ENCODE results near the gene CHRND.

The CHRND gene

DNA sequence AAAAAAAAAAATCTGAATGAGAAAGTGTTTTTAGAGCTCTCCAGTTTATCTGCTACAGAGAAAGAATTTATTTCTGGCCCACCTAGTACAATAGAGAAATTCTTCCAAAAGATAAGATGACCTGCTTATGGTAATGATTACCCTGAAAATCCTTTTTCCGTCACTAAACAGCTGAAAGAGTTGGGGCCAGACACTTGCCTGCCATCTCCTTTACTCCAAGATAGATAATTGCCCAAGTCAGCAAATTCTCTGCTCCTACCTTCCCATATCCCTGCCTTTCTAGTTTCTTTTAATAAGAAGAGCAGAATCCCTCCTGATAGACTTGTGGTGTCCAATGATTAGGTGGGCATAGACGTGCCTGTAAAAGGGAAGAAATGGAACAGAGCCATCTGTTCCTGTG, 52.7 kb downstream of the CHRND start:
- no CpG with 5 or more reads among the region's 2 CpGs for WGBS, 2 donors (ENCODE audit: extremely low coverage in 2 of 2, insufficient read length in 2 of 2, insufficient replicate concordance in 1 of 2)
- Histone ChIP-seq H3K18ac (ENCODE audit: low read length) (no peak overlapping the region), H3K4me2 (ENCODE audit: insufficient read depth, low read length, poor library complexity, severe bottlenecking) (no peak overlapping the region), H2AK5ac (ENCODE audit: low read depth, low read length) (no peak overlapping the region), H4K8ac (ENCODE audit: low read depth, low read length) (no peak overlapping the region), H3K4me1 (ENCODE audit: control insufficient read depth in 2 of 2, insufficient read depth in 1 of 2, low read depth in 1 of 2, low read length in 2 of 2) (peaks cover 4 to 14% of the 10 kb centered on the region in 2 donors), H3K36me3 (replicated peaks in 1 of 2; ENCODE audit: control insufficient read depth in 2 of 2, insufficient read depth in 2 of 2, low read length in 2 of 2) (peaks cover 20 to 93% of the 10 kb centered on the region in 2 donors), H2AFZ (ENCODE audit: low read length) (no peak overlapping the region), H3K14ac (ENCODE audit: low read length) (no peak overlapping the region), H2BK120ac (ENCODE audit: low read depth, low read length) (no peak overlapping the region), H3K9me3 (replicated peaks in 1 of 2; ENCODE audit: control insufficient read depth in 2 of 2, insufficient read depth in 1 of 2, low read depth in 1 of 2, low read length in 2 of 2) (no peaks in the 10 kb centered on the region), H2BK15ac (ENCODE audit: low read length) (no peak overlapping the region), H3K4ac (ENCODE audit: low read length) (no peak overlapping the region), H3K9ac (ENCODE audit: low read depth, low read length, poor library complexity) (no peak overlapping the region), H3K27me3 (ENCODE audit: control insufficient read depth in 3 of 3, insufficient read depth in 3 of 3, low read depth in 1 of 3, low read length in 3 of 3) (no peaks in the 10 kb centered on the region), H2BK12ac (ENCODE audit: low read length) (no peak overlapping the region), H3K23ac (ENCODE audit: low read depth, low read length, poor library complexity) (no peak overlapping the region), H3K79me1 (ENCODE audit: low read depth, low read length) (no peaks in the 10 kb centered on the region), H3K4me3 (ENCODE audit: low read length in 2 of 2) (no peak overlapping the region), H3K27ac (replicated peaks; ENCODE audit: low read length) (no peak overlapping the region), H2BK5ac (ENCODE audit: low read length) (no peak overlapping the region), H4K91ac (ENCODE audit: low read depth, low read length, poor library complexity) (no peak overlapping the region)
- no peak for DNase-seq (ENCODE audit: low spot score)

GRCh38 chr2:232580648-232580981, 54.7 kb downstream of the CHRND start:
- Histone ChIP-seq H3K18ac (ENCODE audit: low read length) (no peak overlapping the region), H2BK5ac (ENCODE audit: low read length) (no peak overlapping the region), H2BK15ac (ENCODE audit: low read length) (no peak overlapping the region), H3K23ac (ENCODE audit: low read depth, low read length, poor library complexity) (no peak overlapping the region), H2AFZ (ENCODE audit: low read length) (no peak overlapping the region), H3K4me2 (ENCODE audit: insufficient read depth, low read length, poor library complexity, severe bottlenecking) (no peak overlapping the region), H3K9ac (ENCODE audit: low read depth, low read length, poor library complexity) (no peak overlapping the region), H3K4ac (ENCODE audit: low read length) (no peak overlapping the region), H3K4me1 (ENCODE audit: control insufficient read depth in 2 of 2, insufficient read depth in 1 of 2, low read depth in 1 of 2, low read length in 2 of 2) (peaks cover 0 to 7% of the 10 kb centered on the region in 2 donors), H3K79me1 (ENCODE audit: low read depth, low read length) (no peaks in the 10 kb centered on the region), H2AK5ac (ENCODE audit: low read depth, low read length) (no peak overlapping the region), H3K27ac (replicated peaks; ENCODE audit: low read length) (no peak overlapping the region), H3K36me3 (replicated peaks in 1 of 2; ENCODE audit: control insufficient read depth in 2 of 2, insufficient read depth in 2 of 2, low read length in 2 of 2) (peaks cover 16 to 82% of the 10 kb centered on the region in 2 donors), H3K27me3 (ENCODE audit: control insufficient read depth in 3 of 3, insufficient read depth in 3 of 3, low read depth in 1 of 3, low read length in 3 of 3) (no peaks in the 10 kb centered on the region), H3K4me3 (ENCODE audit: low read length in 2 of 2) (no peak overlapping the region), H2BK120ac (ENCODE audit: low read depth, low read length) (no peak overlapping the region), H4K91ac (ENCODE audit: low read depth, low read length, poor library complexity) (no peak overlapping the region), H3K14ac (ENCODE audit: low read length) (no peak overlapping the region), H3K9me3 (replicated peaks in 1 of 2; ENCODE audit: control insufficient read depth in 2 of 2, insufficient read depth in 1 of 2, low read depth in 1 of 2, low read length in 2 of 2) (no peaks in the 10 kb centered on the region), H4K8ac (ENCODE audit: low read depth, low read length) (no peak overlapping the region), H2BK12ac (ENCODE audit: low read length) (no peak overlapping the region)
- WGBS, 2 donors (ENCODE audit: extremely low coverage in 2 of 2, insufficient read length in 2 of 2, insufficient replicate concordance in 1 of 2), result no CpG with 5 or more reads among the region's 6 CpGs
- DNase-seq (ENCODE audit: low spot score), result no peak

DNA sequence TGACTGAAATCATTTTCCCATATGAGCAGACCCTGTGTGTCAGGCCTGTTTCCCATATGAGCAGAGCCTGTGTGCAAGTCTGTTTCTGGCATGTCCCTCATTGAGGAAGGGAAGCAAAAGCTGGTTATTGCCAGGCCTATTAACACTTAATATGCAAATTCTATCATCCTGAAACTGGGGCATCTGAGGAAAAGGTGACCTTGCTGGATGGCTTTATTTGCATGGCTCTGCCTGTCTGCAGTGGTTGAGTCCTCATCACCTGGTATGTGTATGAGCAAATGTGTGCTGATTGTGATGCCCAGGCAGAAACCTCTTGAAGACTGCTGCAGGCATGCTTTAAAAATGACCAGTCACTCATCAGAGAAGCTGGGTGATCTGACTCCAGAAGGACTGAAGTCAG, 55.8 kb downstream of the CHRND start:
- Histone ChIP-seq H3K4ac (ENCODE audit: low read length) (no peak overlapping the region), H2BK15ac (ENCODE audit: low read length) (no peak overlapping the region), H4K8ac (ENCODE audit: low read depth, low read length) (no peak overlapping the region), H3K4me3 (ENCODE audit: low read length in 2 of 2) (no peak overlapping the region), H3K9ac (ENCODE audit: low read depth, low read length, poor library complexity) (no peak overlapping the region), H3K4me1 (ENCODE audit: control insufficient read depth in 2 of 2, insufficient read depth in 1 of 2, low read depth in 1 of 2, low read length in 2 of 2) (peaks cover 0 to 7% of the 10 kb centered on the region in 2 donors), H3K18ac (ENCODE audit: low read length) (no peak overlapping the region), H2BK5ac (ENCODE audit: low read length) (no peak overlapping the region), H3K14ac (ENCODE audit: low read length) (no peak overlapping the region), H3K27ac (replicated peaks; ENCODE audit: low read length) (no peak overlapping the region), H2BK120ac (ENCODE audit: low read depth, low read length) (no peak overlapping the region), H3K23ac (ENCODE audit: low read depth, low read length, poor library complexity) (no peak overlapping the region), H3K4me2 (ENCODE audit: insufficient read depth, low read length, poor library complexity, severe bottlenecking) (no peak overlapping the region), H2BK12ac (ENCODE audit: low read length) (no peak overlapping the region), H3K36me3 (replicated peaks in 1 of 2; ENCODE audit: control insufficient read depth in 2 of 2, insufficient read depth in 2 of 2, low read length in 2 of 2) (peaks cover 16 to 74% of the 10 kb centered on the region in 2 donors), H2AK5ac (ENCODE audit: low read depth, low read length) (no peak overlapping the region), H4K91ac (ENCODE audit: low read depth, low read length, poor library complexity) (no peak overlapping the region), H3K79me1 (ENCODE audit: low read depth, low read length) (no peaks in the 10 kb centered on the region), H2AFZ (ENCODE audit: low read length) (no peak overlapping the region), H3K27me3 (ENCODE audit: control insufficient read depth in 3 of 3, insufficient read depth in 3 of 3, low read depth in 1 of 3, low read length in 3 of 3) (no peaks in the 10 kb centered on the region), H3K9me3 (replicated peaks in 1 of 2; ENCODE audit: control insufficient read depth in 2 of 2, insufficient read depth in 1 of 2, low read depth in 1 of 2, low read length in 2 of 2) (no peaks in the 10 kb centered on the region)
- no peak for DNase-seq (ENCODE audit: low spot score)

DNA sequence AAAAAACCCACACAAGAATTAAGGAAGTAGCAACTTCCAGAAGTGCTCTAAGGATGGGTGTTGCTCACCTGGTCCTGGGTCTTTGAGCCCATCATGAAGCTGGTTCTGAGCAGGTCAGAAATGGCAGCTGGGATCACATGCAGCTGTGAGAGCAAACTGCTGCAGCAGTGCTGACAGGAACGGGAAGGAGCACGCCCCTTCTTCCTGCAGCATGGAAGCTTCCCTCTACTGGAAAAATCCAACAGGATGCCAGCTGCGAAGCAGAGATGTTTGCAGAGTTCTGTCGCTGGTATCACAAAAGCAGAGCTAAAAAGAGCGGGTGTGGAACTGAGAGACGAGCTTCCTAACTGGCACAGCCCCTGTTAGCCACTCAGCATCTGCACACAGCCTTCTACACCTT, 58.3 kb downstream of the CHRND start:
- no peak for DNase-seq (ENCODE audit: low spot score)
- H3K79me1 ChIP-seq (ENCODE audit: low read depth, low read length), result no peaks in the 10 kb centered on the region
- H4K8ac ChIP-seq (ENCODE audit: low read depth, low read length), result no peak overlapping the region
- no peak overlapping the region for H3K9ac ChIP-seq (ENCODE audit: low read depth, low read length, poor library complexity)
- no peak overlapping the region for H2AK5ac ChIP-seq (ENCODE audit: low read depth, low read length)
- no peak overlapping the region for H2BK120ac ChIP-seq (ENCODE audit: low read depth, low read length)
- peaks cover 15 to 51% of the 10 kb centered on the region in 2 donors for H3K36me3 ChIP-seq (replicated peaks in 1 of 2; ENCODE audit: control insufficient read depth in 2 of 2, insufficient read depth in 2 of 2, low read length in 2 of 2)
- H3K27ac ChIP-seq (replicated peaks; ENCODE audit: low read length), result no peak overlapping the region
- WGBS, 2 donors (ENCODE audit: extremely low coverage in 2 of 2, insufficient read length in 2 of 2, insufficient replicate concordance in 1 of 2), result no CpG with 5 or more reads among the region's 6 CpGs
- no peak overlapping the region for H3K14ac ChIP-seq (ENCODE audit: low read length)
- H2BK5ac ChIP-seq (ENCODE audit: low read length), result no peak overlapping the region
- no peak overlapping the region for H3K23ac ChIP-seq (ENCODE audit: low read depth, low read length, poor library complexity)
- no peak overlapping the region for H2AFZ ChIP-seq (ENCODE audit: low read length)
- no peak overlapping the region for H3K4me3 ChIP-seq (ENCODE audit: low read length in 2 of 2)
- H3K18ac ChIP-seq (ENCODE audit: low read length), result no peak overlapping the region
- H4K91ac ChIP-seq (ENCODE audit: low read depth, low read length, poor library complexity), result no peak overlapping the region
- no peaks in the 10 kb centered on the region for H3K27me3 ChIP-seq (ENCODE audit: control insufficient read depth in 3 of 3, insufficient read depth in 3 of 3, low read depth in 1 of 3, low read length in 3 of 3)
- no peaks in the 10 kb centered on the region for H3K9me3 ChIP-seq (replicated peaks in 1 of 2; ENCODE audit: control insufficient read depth in 2 of 2, insufficient read depth in 1 of 2, low read depth in 1 of 2, low read length in 2 of 2)
- no peaks in the 10 kb centered on the region for H3K4me1 ChIP-seq (ENCODE audit: control insufficient read depth in 2 of 2, insufficient read depth in 1 of 2, low read depth in 1 of 2, low read length in 2 of 2)
- no peak overlapping the region for H2BK15ac ChIP-seq (ENCODE audit: low read length)
- H2BK12ac ChIP-seq (ENCODE audit: low read length), result no peak overlapping the region
- H3K4me2 ChIP-seq (ENCODE audit: insufficient read depth, low read length, poor library complexity, severe bottlenecking), result no peak overlapping the region
- no peak overlapping the region for H3K4ac ChIP-seq (ENCODE audit: low read length)

All from neuronal stem cell (in vitro differentiated cells).